Smooth muscle cell (in vitro differentiated cells): ENCODE data around the gene PGK1. TPM values are rescaled to one million over a fixed set of nuclear protein-coding genes. Genes with fewer than 3 reads are reported as not detected.

Experiments used
- DNase-seq: peaks from one replicate; lab custom pipeline; 2025; ENCODE audit not compliant: unreplicated experiment; lab: John Stamatoyannopoulos, UW
- H2AFZ ChIP-seq: fragments of 200-600 bp; sonication (generic); 2 replicates; pipeline ENCODE4 v1.6.0; 2016; ENCODE audit warnings: antibody characterized with exemption, low read depth, mild to moderate bottlenecking
- H3F3A ChIP-seq: fragments of 200-600 bp; sonication (generic); 2 replicates; pipeline ENCODE4 v1.6.0; 2017; ENCODE audit warnings: antibody characterized with exemption, low read depth
- H3K27ac ChIP-seq: fragments of 200-600 bp; sonication (generic); 2 replicates; pipeline ENCODE4 v1.5.1; 2016; ENCODE audit warnings: low read depth, mild to moderate bottlenecking
- H3K27me3 ChIP-seq: fragments of 200-600 bp; sonication (generic); 2 replicates; pipeline ENCODE4 v1.6.1; 2016; ENCODE audit warnings: low read depth, mild to moderate bottlenecking
- H3K36me3 ChIP-seq: fragments of 200-600 bp; sonication (generic); 2 replicates; pipeline ENCODE4 v1.5.1; 2016; ENCODE audit warnings: low read depth
- H3K4me1 ChIP-seq: fragments of 200-600 bp; sonication (generic); 2 replicates; pipeline ENCODE4 v1.5.1; 2016; ENCODE audit warnings: low read depth
- H3K4me2 ChIP-seq: fragments of 200-600 bp; sonication (generic); 2 replicates; pipeline ENCODE4 v1.6.0; 2016; ENCODE audit warnings: mild to moderate bottlenecking
- H3K4me3 ChIP-seq: fragments of 200-600 bp; sonication (generic); 2 replicates; pipeline ENCODE4 v1.5.1; 2016; ENCODE audit warnings: mild to moderate bottlenecking
- H3K79me2 ChIP-seq: fragments of 200-600 bp; sonication (generic); 2 replicates; pipeline ENCODE4 v1.6.0; 2016; ENCODE audit warnings: low read depth, mild to moderate bottlenecking
- H3K9ac ChIP-seq: fragments of 200-600 bp; sonication (generic); 2 replicates; pipeline ENCODE4 v1.6.0; 2016; ENCODE audit warnings: low read depth
- H3K9me3 ChIP-seq: fragments of 200-600 bp; sonication (generic); replicated peaks from 2 replicates; pipeline ENCODE4 v1.5.1; 2016; ENCODE audit warnings: low read depth
- H4K20me1 ChIP-seq: fragments of 200-600 bp; sonication (generic); 2 replicates; pipeline ENCODE4 v1.6.0; 2016; ENCODE audit warnings: low read depth
- WGBS: methylation state at CpG from one replicate; pipeline ENCODE4 v1.1.7; 2016; ENCODE audit warnings: low lambda C conversion rate; 5-methylcytosine and 5-hydroxymethylcytosine counted together
- polyA plus RNA-seq: library from polyadenylated mRNA; unstranded; fragments of >200 nt; fragmentation: Nextera tagmentation; extraction: Ambion mirVana; gene quantifications from 2 replicates; pipeline ENCODE4 v1.2.1, GENCODE V29; 2016
- total RNA-seq: library from RNA; depleted of rRNA; stranded (reverse); fragments of >200 nt; gene quantifications from 2 replicates; pipeline ENCODE4 v1.2.3, GENCODE V29; 2014
- TF ChIP-seq, protein P1 (sequence below): fragments of 200-600 bp; sonication (generic); IDR thresholded peaks from 2 replicates; pipeline ENCODE4 v1.5.1; 2017; ENCODE audit warnings: borderline replicate concordance, mild to moderate bottlenecking, antibody characterized with exemption; ENCODE audit not compliant: insufficient read depth, poor library complexity, severe bottlenecking

PGK1 gene
- total and polyA plus RNA-seq, 2 experiments from 2014 or later, result 460 to 807 TPM

GRCh38 chrX:78111140-78111931 is 7.3 kb downstream of the PGK1 start:
- WGBS, result 80% methylated on average over 10 of the region's 10 CpGs

DNA sequence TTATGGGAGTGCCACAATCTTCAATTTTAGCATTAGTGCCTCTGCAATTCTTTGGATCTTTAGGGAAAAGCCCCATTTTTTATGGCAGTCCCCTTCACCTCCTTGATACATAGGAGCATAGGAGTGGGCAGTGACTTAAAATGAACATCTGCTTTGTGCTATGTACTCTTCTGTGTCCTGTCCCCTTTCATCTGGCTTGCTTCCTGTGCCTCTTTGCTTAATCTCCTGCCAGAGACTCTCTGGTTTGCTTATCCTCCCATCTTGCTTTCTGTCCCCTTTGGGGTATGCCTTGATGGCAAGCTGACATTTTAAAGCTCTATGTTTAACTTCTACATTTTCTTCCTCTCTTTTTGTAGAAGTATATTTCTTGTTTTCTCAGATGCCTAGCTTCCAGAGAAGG is 12.3 kb downstream of the PGK1 start:
- H3K9me3 ChIP-seq, result no peaks in the 10 kb centered on the region
- H3K4me1 ChIP-seq, result no peaks in the 10 kb centered on the region
- no peak overlapping the region for H3K4me3 ChIP-seq
- peaks cover 62% of the 10 kb centered on the region for H3K79me2 ChIP-seq
- no peak overlapping the region for H2AFZ ChIP-seq
- no peak overlapping the region for H3K4me2 ChIP-seq
- no peak overlapping the region for H3K27ac ChIP-seq
- no peak overlapping the region for H3K9ac ChIP-seq
- H3F3A ChIP-seq, result no peaks in the 10 kb centered on the region
- TF ChIP-seq, protein P1, sequence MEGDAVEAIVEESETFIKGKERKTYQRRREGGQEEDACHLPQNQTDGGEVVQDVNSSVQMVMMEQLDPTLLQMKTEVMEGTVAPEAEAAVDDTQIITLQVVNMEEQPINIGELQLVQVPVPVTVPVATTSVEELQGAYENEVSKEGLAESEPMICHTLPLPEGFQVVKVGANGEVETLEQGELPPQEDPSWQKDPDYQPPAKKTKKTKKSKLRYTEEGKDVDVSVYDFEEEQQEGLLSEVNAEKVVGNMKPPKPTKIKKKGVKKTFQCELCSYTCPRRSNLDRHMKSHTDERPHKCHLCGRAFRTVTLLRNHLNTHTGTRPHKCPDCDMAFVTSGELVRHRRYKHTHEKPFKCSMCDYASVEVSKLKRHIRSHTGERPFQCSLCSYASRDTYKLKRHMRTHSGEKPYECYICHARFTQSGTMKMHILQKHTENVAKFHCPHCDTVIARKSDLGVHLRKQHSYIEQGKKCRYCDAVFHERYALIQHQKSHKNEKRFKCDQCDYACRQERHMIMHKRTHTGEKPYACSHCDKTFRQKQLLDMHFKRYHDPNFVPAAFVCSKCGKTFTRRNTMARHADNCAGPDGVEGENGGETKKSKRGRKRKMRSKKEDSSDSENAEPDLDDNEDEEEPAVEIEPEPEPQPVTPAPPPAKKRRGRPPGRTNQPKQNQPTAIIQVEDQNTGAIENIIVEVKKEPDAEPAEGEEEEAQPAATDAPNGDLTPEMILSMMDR, result no peak
- H3K36me3 ChIP-seq, result peaks cover 6% of the 10 kb centered on the region
- H3K27me3 ChIP-seq, result no peaks in the 10 kb centered on the region
- H4K20me1 ChIP-seq, result peaks cover 100% of the 10 kb centered on the region
- no peak for DNase-seq

More at GRCh38 chrX:78111140-78111931, 7.3 kb downstream of the PGK1 start:
- peaks cover 93% of the 10 kb centered on the region for H3K79me2 ChIP-seq
- no peak overlapping the region for H3K4me3 ChIP-seq
- no peak overlapping the region for H2AFZ ChIP-seq
- H3K9ac ChIP-seq, result no peak overlapping the region
- peaks cover 6% of the 10 kb centered on the region for H3K36me3 ChIP-seq
- no peaks in the 10 kb centered on the region for H3F3A ChIP-seq
- no peak overlapping the region for H3K27ac ChIP-seq
- TF ChIP-seq, protein P1, result no peak
- no peaks in the 10 kb centered on the region for H3K9me3 ChIP-seq
- no peaks in the 10 kb centered on the region for H3K27me3 ChIP-seq
- no peak for DNase-seq
- H4K20me1 ChIP-seq, result peaks cover 100% of the 10 kb centered on the region
- no peak overlapping the region for H3K4me2 ChIP-seq
- H3K4me1 ChIP-seq, result no peaks in the 10 kb centered on the region

DNA sequence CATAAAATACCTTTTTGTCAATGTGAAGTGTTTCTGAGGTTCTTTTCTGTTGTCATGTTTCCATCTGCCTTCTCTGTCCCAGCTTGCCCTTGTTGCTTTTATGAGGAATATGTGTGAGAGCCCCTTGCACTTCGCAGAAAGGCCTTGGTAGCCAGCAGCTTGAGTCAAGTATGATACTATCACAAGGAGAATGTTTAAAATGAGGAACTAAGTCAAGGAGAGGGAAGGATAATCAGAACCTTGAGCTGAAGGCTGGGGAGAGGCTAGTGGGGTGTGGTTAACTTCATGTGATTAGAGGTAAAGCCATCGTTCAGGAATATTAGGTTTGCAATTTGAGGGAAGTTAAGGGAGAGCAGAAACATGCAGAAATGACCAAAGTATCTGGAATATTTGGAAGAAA is 12.7 kb downstream of the PGK1 start:
- H3K4me2 ChIP-seq, result no peak overlapping the region
- 73% methylated on average over 2 of the region's 2 CpGs for WGBS
- DNase-seq, result no peak
- no peak overlapping the region for H2AFZ ChIP-seq
- H3K79me2 ChIP-seq, result peaks cover 58% of the 10 kb centered on the region
- H3K27ac ChIP-seq, result no peak overlapping the region
- H3F3A ChIP-seq, result no peaks in the 10 kb centered on the region
- TF ChIP-seq, protein P1, result no peak
- no peaks in the 10 kb centered on the region for H3K27me3 ChIP-seq
- H3K9me3 ChIP-seq, result no peaks in the 10 kb centered on the region
- H3K9ac ChIP-seq, result no peak overlapping the region
- no peak overlapping the region for H3K4me3 ChIP-seq
- peaks cover 100% of the 10 kb centered on the region for H4K20me1 ChIP-seq
- no peaks in the 10 kb centered on the region for H3K4me1 ChIP-seq
- peaks cover 6% of the 10 kb centered on the region for H3K36me3 ChIP-seq

GRCh38 chrX:78118628-78119027 is 14.6 kb downstream of the PGK1 start:
- Histone ChIP-seq H3K9ac (no peak overlapping the region), H3K4me3 (no peak overlapping the region), H4K20me1 (peaks cover 100% of the 10 kb centered on the region), H3K27me3 (no peaks in the 10 kb centered on the region), H3F3A (no peaks in the 10 kb centered on the region), H3K9me3 (no peaks in the 10 kb centered on the region), H3K4me2 (no peak overlapping the region), H2AFZ (no peak overlapping the region), H3K27ac (no peak overlapping the region), H3K36me3 (peaks cover 11% of the 10 kb centered on the region), H3K79me2 (peaks cover 40% of the 10 kb centered on the region), H3K4me1 (no peaks in the 10 kb centered on the region)
- TF ChIP-seq, protein P1, result no peak
- WGBS, result 83% methylated on average over 1 of the region's 1 CpG
- DNase-seq, result no peak
